ENCODE data around the gene IFIT3.

IFIT3 gene

DNA sequence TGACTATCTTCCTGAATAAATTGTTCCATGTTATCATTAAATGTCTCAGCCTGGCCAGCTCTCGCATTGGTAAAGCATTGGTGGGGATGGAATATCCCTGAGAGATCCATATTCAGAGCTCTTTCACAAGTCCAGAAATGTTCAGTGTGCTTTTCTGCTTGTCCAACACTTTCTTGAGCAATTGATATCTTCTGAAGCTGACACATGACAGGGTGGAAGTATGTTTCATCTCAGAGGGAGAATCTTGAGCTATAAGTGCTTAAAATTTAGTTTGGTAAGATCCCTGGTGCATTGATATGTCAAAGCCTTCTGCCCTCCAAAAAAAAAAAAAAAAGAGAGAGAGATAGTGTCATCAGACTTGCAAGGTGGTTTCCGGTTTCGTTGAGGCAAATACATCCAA is 7.4 kb downstream of the IFIT3 start:
- H3K4me3 ChIP-seq: no peak overlapping the region
- no peaks in the 10 kb centered on the region for H3K9me3 ChIP-seq (ENCODE audit: low read depth, low read length)
- no peaks in the 10 kb centered on the region for H3K36me3 ChIP-seq (ENCODE audit: insufficient read depth, low read length)
- no peak overlapping the region for H3K9ac ChIP-seq (ENCODE audit: insufficient read length)
- H3K27ac ChIP-seq: no peak overlapping the region
- no peak for DNase-seq (ENCODE audit: low read depth, low spot score)
- TF ChIP-seq FOXP2 (optimal IDR thresholded peaks at IDR 0.05; ENCODE audit: control extremely low read depth, extremely low read length, insufficient read depth): no peak
- TF ChIP-seq POLR2AphosphoS5 (IDR thresholded peaks at IDR 0.05; ENCODE audit: borderline replicate concordance, low read depth, low read length): no peak
- no peak for TF ChIP-seq EZH2 (IDR thresholded peaks at IDR 0.05)

- DNase-seq (ENCODE audit: low read depth, low spot score): no peak
- H3K36me3 ChIP-seq (ENCODE audit: insufficient read depth, low read length): no peaks in the 10 kb centered on the region
- no peaks in the 10 kb centered on the region for H3K9me3 ChIP-seq (ENCODE audit: low read depth, low read length)
- no peak overlapping the region for H3K27ac ChIP-seq
- TF ChIP-seq EZH2 (IDR thresholded peaks at IDR 0.05) (no peak), FOXP2 (optimal IDR thresholded peaks at IDR 0.05; ENCODE audit: control extremely low read depth, extremely low read length, insufficient read depth) (no peak), POLR2AphosphoS5 (IDR thresholded peaks at IDR 0.05; ENCODE audit: borderline replicate concordance, low read depth, low read length) (no peak)
- no peak overlapping the region for H3K4me3 ChIP-seq
- no peak overlapping the region for H3K9ac ChIP-seq (ENCODE audit: insufficient read length)
Observed at GRCh38 chr10:89336241-89336640, 8.4 kb downstream of the IFIT3 start.

- TF ChIP-seq FOXP2 (optimal IDR thresholded peaks at IDR 0.05; ENCODE audit: control extremely low read depth, extremely low read length, insufficient read depth) (no peak), POLR2AphosphoS5 (IDR thresholded peaks at IDR 0.05; ENCODE audit: borderline replicate concordance, low read depth, low read length) (no peak), EZH2 (IDR thresholded peaks at IDR 0.05) (no peak)
- H3K27ac ChIP-seq: no peak overlapping the region
- H3K36me3 ChIP-seq (ENCODE audit: insufficient read depth, low read length): no peaks in the 10 kb centered on the region
- H3K9me3 ChIP-seq (ENCODE audit: low read depth, low read length): no peaks in the 10 kb centered on the region
- H3K9ac ChIP-seq (ENCODE audit: insufficient read length): no peak overlapping the region
- H3K4me3 ChIP-seq: no peak overlapping the region
- DNase-seq (ENCODE audit: low read depth, low spot score): no peak
Observed at GRCh38 chr10:89337484-89337883, 9.7 kb downstream of the IFIT3 start.

GRCh38 chr10:89338713-89339112 is 10.9 kb downstream of the IFIT3 start:
- DNase-seq (ENCODE audit: low read depth, low spot score): no peak
- no peaks in the 10 kb centered on the region for H3K9me3 ChIP-seq (ENCODE audit: low read depth, low read length)
- H3K36me3 ChIP-seq (ENCODE audit: insufficient read depth, low read length): no peaks in the 10 kb centered on the region
- no peak overlapping the region for H3K4me3 ChIP-seq
- no peak overlapping the region for H3K27ac ChIP-seq
- TF ChIP-seq FOXP2 (optimal IDR thresholded peaks at IDR 0.05; ENCODE audit: control extremely low read depth, extremely low read length, insufficient read depth): no peak
- TF ChIP-seq EZH2 (IDR thresholded peaks at IDR 0.05): no peak
- no peak for TF ChIP-seq POLR2AphosphoS5 (IDR thresholded peaks at IDR 0.05; ENCODE audit: borderline replicate concordance, low read depth, low read length)
- no peak overlapping the region for H3K9ac ChIP-seq (ENCODE audit: insufficient read length)

- no peak overlapping the region for H3K9ac ChIP-seq (ENCODE audit: insufficient read length)
- no peaks in the 10 kb centered on the region for H3K36me3 ChIP-seq (ENCODE audit: insufficient read depth, low read length)
- H3K4me3 ChIP-seq: no peak overlapping the region
- H3K9me3 ChIP-seq (ENCODE audit: low read depth, low read length): no peaks in the 10 kb centered on the region
- no peak for TF ChIP-seq POLR2AphosphoS5 (IDR thresholded peaks at IDR 0.05; ENCODE audit: borderline replicate concordance, low read depth, low read length)
- no peak for TF ChIP-seq FOXP2 (optimal IDR thresholded peaks at IDR 0.05; ENCODE audit: control extremely low read depth, extremely low read length, insufficient read depth)
- TF ChIP-seq EZH2 (IDR thresholded peaks at IDR 0.05): no peak
- no peak for DNase-seq (ENCODE audit: low read depth, low spot score)
- H3K27ac ChIP-seq: no peak overlapping the region
Observed at GRCh38 chr10:89339875-89340274, 12.1 kb downstream of the IFIT3 start.

- Histone ChIP-seq H3K36me3 (ENCODE audit: insufficient read depth, low read length) (no peaks in the 10 kb centered on the region), H3K27ac (no peak overlapping the region), H3K9me3 (ENCODE audit: low read depth, low read length) (no peaks in the 10 kb centered on the region), H3K4me3 (no peak overlapping the region), H3K9ac (ENCODE audit: insufficient read length) (no peak overlapping the region)
- no peak for DNase-seq (ENCODE audit: low read depth, low spot score)
- TF ChIP-seq FOXP2 (optimal IDR thresholded peaks at IDR 0.05; ENCODE audit: control extremely low read depth, extremely low read length, insufficient read depth) (no peak), POLR2AphosphoS5 (IDR thresholded peaks at IDR 0.05; ENCODE audit: borderline replicate concordance, low read depth, low read length) (no peak), EZH2 (IDR thresholded peaks at IDR 0.05) (no peak)
Observed at GRCh38 chr10:89341649-89342048, 13.9 kb downstream of the IFIT3 start.

DNA sequence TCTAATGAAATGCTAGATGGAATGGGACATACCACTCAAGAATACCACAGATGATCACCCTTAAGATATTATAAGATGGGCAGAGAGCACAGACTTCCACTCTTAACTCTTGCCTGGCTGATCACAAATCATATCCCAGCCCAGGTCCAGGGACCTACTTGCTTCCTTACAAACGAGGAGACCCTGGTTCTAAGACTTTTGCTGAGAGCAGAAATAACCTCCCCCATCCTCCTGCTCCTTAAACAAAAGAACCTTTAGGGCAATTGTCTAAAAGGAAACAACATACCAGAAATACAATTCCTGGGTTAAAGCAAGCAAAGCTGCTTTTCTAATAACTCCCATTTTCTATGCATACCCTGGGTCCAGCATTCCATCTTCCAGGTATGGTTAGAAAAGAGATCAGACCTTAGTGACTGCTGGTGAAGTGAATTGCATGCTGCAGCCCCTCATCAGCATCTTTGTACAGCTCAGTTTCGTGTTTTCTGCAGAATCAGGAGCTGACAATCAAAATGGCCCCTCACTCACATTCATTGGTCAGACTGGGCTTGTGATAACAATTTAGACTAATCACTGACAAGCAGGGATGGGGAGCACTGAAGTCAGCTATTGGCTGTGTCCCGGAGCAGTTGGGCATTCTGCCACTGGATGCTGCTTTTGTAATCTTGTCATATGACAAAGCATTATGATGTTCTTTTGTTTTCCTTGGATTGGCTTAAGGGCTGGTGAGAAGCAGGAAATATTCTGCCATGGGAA is 14.6 kb downstream of the IFIT3 start:
- H3K27ac ChIP-seq: no peak overlapping the region
- TF ChIP-seq FOXP2 (optimal IDR thresholded peaks at IDR 0.05; ENCODE audit: control extremely low read depth, extremely low read length, insufficient read depth) (no peak), POLR2AphosphoS5 (IDR thresholded peaks at IDR 0.05; ENCODE audit: borderline replicate concordance, low read depth, low read length) (no peak), EZH2 (IDR thresholded peaks at IDR 0.05) (no peak)
- no peak overlapping the region for H3K4me3 ChIP-seq
- H3K9me3 ChIP-seq (ENCODE audit: low read depth, low read length): no peaks in the 10 kb centered on the region
- no peak overlapping the region for H3K9ac ChIP-seq (ENCODE audit: insufficient read length)
- H3K36me3 ChIP-seq (ENCODE audit: insufficient read depth, low read length): no peaks in the 10 kb centered on the region
- no peak for DNase-seq (ENCODE audit: low read depth, low spot score)

- Histone ChIP-seq H3K9ac (ENCODE audit: insufficient read length) (no peak overlapping the region), H3K27ac (no peak overlapping the region), H3K9me3 (ENCODE audit: low read depth, low read length) (no peaks in the 10 kb centered on the region), H3K36me3 (ENCODE audit: insufficient read depth, low read length) (no peaks in the 10 kb centered on the region), H3K4me3 (no peak overlapping the region)
- DNase-seq (ENCODE audit: low read depth, low spot score): no peak
- no peak for TF ChIP-seq POLR2AphosphoS5 (IDR thresholded peaks at IDR 0.05; ENCODE audit: borderline replicate concordance, low read depth, low read length)
- no peak for TF ChIP-seq EZH2 (IDR thresholded peaks at IDR 0.05)
- no peak for TF ChIP-seq FOXP2 (optimal IDR thresholded peaks at IDR 0.05; ENCODE audit: control extremely low read depth, extremely low read length, insufficient read depth)
Observed at GRCh38 chr10:89343089-89343767, 15.4 kb downstream of the IFIT3 start.
